Stimulated activated CD4-positive, alpha-beta T cell treated with anti-CD3 and anti-CD28 coated beads, Interleukin-1b, Interleukin-23, amount 100 ng/mL, for 4 hours (primary cell): ENCODE data around the gene UBTD1.
A peak's percentile ranks its signal among the peaks of the same experiment; 100 is the strongest.
"Not testable (repeated sequence)": the region's sequence is repeated elsewhere in the genome, so short reads cannot be mapped to it uniquely, and the experiment has no call there.

Source experiments
- DNase-seq, 2 donors: peaks; one replicate each; pipeline ENCODE4 v3.0.0-alpha.2; 2020; ENCODE audit warnings: low read depth in 2 of 2

The UBTD1 gene

GRCh38 chr10:97514344-97514743 is 15.6 kb downstream of the UBTD1 start:
- DNase-seq, result no peak

- DNase-seq, result no peak
Observed at GRCh38 chr10:97515271-97515978, 16.7 kb downstream of the UBTD1 start.

- DNase-seq, result no peak
Observed at GRCh38 chr10:97517096-97517750, 18.5 kb downstream of the UBTD1 start.

- no peak for DNase-seq
Observed at GRCh38 chr10:97517778-97518300, 19.1 kb downstream of the UBTD1 start.

GRCh38 chr10:97518301-97519043 is 19.7 kb downstream of the UBTD1 start:
- DNase-seq, result no peak

- no peak for DNase-seq
Observed at GRCh38 chr10:97519342-97519741, 20.6 kb downstream of the UBTD1 start.

- no peak for DNase-seq
Observed at GRCh38 chr10:97520520-97520919, 21.8 kb downstream of the UBTD1 start.

GRCh38 chr10:97520978-97521761 is 22.4 kb downstream of the UBTD1 start:
- no peak for DNase-seq

GRCh38 chr10:97522071-97522470 is 23.3 kb downstream of the UBTD1 start:
- no peak for DNase-seq

GRCh38 chr10:97522937-97523336 is 24.2 kb downstream of the UBTD1 start:
- no peak for DNase-seq

GRCh38 chr10:97525086-97525485 is 26.4 kb downstream of the UBTD1 start:
- no peak for DNase-seq

GRCh38 chr10:97525683-97526110 is 27.0 kb downstream of the UBTD1 start:
- DNase-seq, result no peak

- DNase-seq, result not testable (repeated sequence)
Observed at GRCh38 chr10:97528876-97529275, 30.2 kb downstream of the UBTD1 start.

- no peak for DNase-seq
Observed at GRCh38 chr10:97529685-97530465, 31.2 kb downstream of the UBTD1 start.

GRCh38 chr10:97531401-97531986 is 32.8 kb downstream of the UBTD1 start:
- no peak for DNase-seq

- no peak for DNase-seq
Observed at GRCh38 chr10:97532935-97533671, 34.4 kb downstream of the UBTD1 start.

- DNase-seq, result no peak
Observed at GRCh38 chr10:97533888-97534287, 35.2 kb downstream of the UBTD1 start.

- DNase-seq, result peak in 1 of 2 donors; percentile 30
Observed at GRCh38 chr10:97534746-97535367, 36.1 kb downstream of the UBTD1 start.

- DNase-seq, result no peak
Observed at GRCh38 chr10:97537186-97537869, 38.6 kb downstream of the UBTD1 start.
